Endothelial cell of umbilical vein (primary cell): Measurements from ENCODE around the gene CCP110. TPM values are rescaled to one million over a fixed set of nuclear protein-coding genes. Genes with fewer than 3 reads are reported as not detected.

ENCODE experiments used
- BruUV-seq: library from RNA; stranded (reverse); fragments of 400-500 nt; replicated peaks from 2 replicates; lab custom pipeline; 2021; lab: Mats Ljungman, UMichigan
- CTCF ChIA-PET: fragments of 300-600, 350-600 bp; sonication (Branson Sonifier 250); formaldehyde crosslinking; loops from one replicate; lab custom pipeline; 2021; ENCODE audit warnings: antibody characterized with exemption, inconsistent platforms; lab: Charles Lee
- POLR2A ChIA-PET: fragments of 300-600, 350-600 bp; sonication (Branson Sonifier 250); formaldehyde crosslinking; loops from one replicate; lab custom pipeline; 2021; ENCODE audit warnings: antibody characterized with exemption, inconsistent platforms; lab: Charles Lee
- DNase-seq: peaks from one replicate; pipeline ENCODE4 v3.0.0-alpha.2; 2011; ENCODE audit warnings: low read depth, low spot score
- FAIRE-seq: peaks from 2 replicates; lab custom pipeline; 2011; peaks lifted over from hg19 to GRCh38; lab: Jason Lieb, UNC
- H2AFZ ChIP-seq: 2 replicates; pipeline ENCODE4 v1.6.0; 2012; ENCODE audit warnings: low read depth, low read length, control low read depth, inconsistent platforms
- H3K27ac ChIP-seq: 2 replicates; pipeline ENCODE4 v1.5.1; 2011; ENCODE audit warnings: low read depth, mild to moderate bottlenecking, control low read depth, low read length, moderate library complexity; ENCODE audit not compliant: insufficient read depth
- H3K27me3 ChIP-seq, 2 experiments: 2 replicates each; pipeline versions ENCODE4 v1.6.0 to v1.6.1; 2011; ENCODE audit warnings: low read length in 2 of 2, mixed read lengths in 1 of 2; ENCODE audit not compliant: control insufficient read depth in 2 of 2, insufficient read depth in 2 of 2
- H3K36me3 ChIP-seq, 2 experiments: 2 replicates in 1 of 2; 3 replicates in 1 of 2; pipeline ENCODE4 v1.5.1; 2011; ENCODE audit warnings: low read length in 2 of 2, mild to moderate bottlenecking in 1 of 2, moderate library complexity in 1 of 2; ENCODE audit not compliant: control insufficient read depth in 2 of 2, insufficient read depth in 2 of 2; ENCODE audit errors: extremely low read depth in 1 of 2
- H3K4me1 ChIP-seq: 3 replicates; pipeline ENCODE4 v1.5.1; 2011; ENCODE audit warnings: mild to moderate bottlenecking, low read length; ENCODE audit not compliant: control insufficient read depth, insufficient read depth; ENCODE audit errors: extremely low read depth
- H3K4me2 ChIP-seq: 2 replicates; pipeline ENCODE4 v1.6.1; 2011; ENCODE audit warnings: low read length, control low read depth, mixed read lengths; ENCODE audit not compliant: insufficient read depth
- H3K4me3 ChIP-seq, 3 experiments: fragments of 200-600 bp in 1 of 3; sonication (generic), shearing (Covaris generic) in 1 of 3; replicated peaks in 1 of 3; 2 replicates each; pipeline ENCODE4 v1.5.1; 2011 to 2016; ENCODE audit warnings: control low read depth in 3 of 3, low read length in 3 of 3, mild to moderate bottlenecking in 2 of 3, inconsistent platforms in 1 of 3, low read depth in 1 of 3, moderate library complexity in 1 of 3; ENCODE audit not compliant: insufficient read depth in 1 of 3
- H3K79me2 ChIP-seq: 2 replicates; pipeline ENCODE4 v1.6.0; 2012; ENCODE audit warnings: low read length, inconsistent platforms; ENCODE audit not compliant: control insufficient read depth, insufficient read depth
- H3K9ac ChIP-seq: replicated peaks from 2 replicates; pipeline ENCODE3; 2011; ENCODE audit warnings: low read length, control low read depth; ENCODE audit not compliant: insufficient read depth; ENCODE audit errors: extremely low read depth
- H3K9me1 ChIP-seq: replicated peaks from 3 replicates; pipeline ENCODE4 v1.6.0; 2011; ENCODE audit warnings: mild to moderate bottlenecking, low read length; ENCODE audit not compliant: control insufficient read depth, insufficient read depth; ENCODE audit errors: extremely low read depth
- H3K9me3 ChIP-seq: replicated peaks from 2 replicates; pipeline ENCODE4 v1.5.1; 2012; ENCODE audit warnings: low read length, inconsistent platforms; ENCODE audit not compliant: control insufficient read depth, insufficient read depth
- H4K20me1 ChIP-seq: replicated peaks from 2 replicates; pipeline ENCODE3; 2011; ENCODE audit warnings: mild to moderate bottlenecking, low read length; ENCODE audit not compliant: control insufficient read depth, insufficient read depth; ENCODE audit errors: extremely low read depth
- GATA2 ChIP-seq: IDR thresholded peaks from 2 replicates; pipeline ENCODE4 v1.7.0; 2011; ENCODE audit warnings: low read depth, mild to moderate bottlenecking, moderate library complexity, mixed read lengths, low read length; ENCODE audit not compliant: insufficient read length, insufficient read depth
- JUN ChIP-seq: IDR thresholded peaks from 2 replicates; pipeline ENCODE4 v1.6.1; 2011; ENCODE audit warnings: borderline replicate concordance, low read depth; ENCODE audit not compliant: insufficient read length, insufficient read depth
- MYC ChIP-seq: IDR thresholded peaks from one replicate; pipeline ENCODE4 v1.6.1; 2011; ENCODE audit warnings: mild to moderate bottlenecking, low read depth, low read length
- POLR2A ChIP-seq: IDR thresholded peaks from 2 replicates; pipeline ENCODE4 v1.6.1; 2012; ENCODE audit warnings: low read depth, mild to moderate bottlenecking, control low read depth, low read length
- POLR2AphosphoS5 ChIP-seq: IDR thresholded peaks from 2 replicates; pipeline ENCODE4 v1.6.1; 2012; ENCODE audit warnings: low read depth, mild to moderate bottlenecking, control low read depth, low read length, moderate library complexity; ENCODE audit not compliant: insufficient read depth
- dilution Hi-C: fragments of 300-500 bp; cut with MboI; formaldehyde crosslinking; loops from one replicate; pipeline ENCODE4 v1.15.0; 2019; ENCODE audit warnings: low sequenced_read_pairs; ENCODE audit not compliant: extremely low pct_ligation_motif_present
- intact Hi-C: fragments of 100-400 bp; cut with micrococcal nuclease; formaldehyde crosslinking; loops from one replicate; pipeline ENCODE4 v1.10.0; 2022
- polyA plus RNA-seq, 4 experiments: library from polyadenylated mRNA; depleted of rRNA in 3 of 4; stranded (reverse) in 3 of 4; unstranded in 1 of 4; fragments of >200 nt; gene quantifications; 2 replicates each; pipeline versions ENCODE4 v1.2.1 to v1.2.3, GENCODE V29; 2011 to 2012; ENCODE audit warnings: missing spikeins in 1 of 4
- total RNA-seq: library from RNA; stranded (reverse); gene quantifications from 2 replicates; pipeline ENCODE4 v1.2.3, GENCODE V29; 2021
- TF ChIP-seq, protein P1 (sequence below), 2 donors: IDR thresholded peaks; 1 replicate in 1 of 2; 2 replicates in 1 of 2; pipeline ENCODE4 v1.5.1; 2011; ENCODE audit warnings: low read length in 2 of 2, mild to moderate bottlenecking in 2 of 2, moderate library complexity in 2 of 2, control low read depth in 1 of 2, inconsistent platforms in 1 of 2, low read depth in 1 of 2; ENCODE audit not compliant: insufficient read depth in 1 of 2; ENCODE audit errors: extremely low read depth in 1 of 2

CCP110 gene
- total and polyA plus RNA-seq, 2 donors (not counting 3 experiments of a cell fraction or from before 2014, with no cell fraction given), result 3.7 to 16.5 TPM

GRCh38 chr16:19601083-19601976, 77.6 kb downstream of the CCP110 start:
- no peak overlapping the region for H3K4me3 ChIP-seq
- dilution Hi-C loops, result no loop called here
- no peaks in the 10 kb centered on the region for H3K9me3 ChIP-seq
- no peak overlapping the region for H3K9ac ChIP-seq
- H3K9me1 ChIP-seq, result no peaks in the 10 kb centered on the region
- no TSS peak for BruUV-seq
- H2AFZ ChIP-seq, result no peak overlapping the region
- peak; percentile 82 for FAIRE-seq
- no peak overlapping the region for H3K27ac ChIP-seq
- intact Hi-C loops, result loop anchor here (1.0 to 10.0 kb wide), 4 partner anchors 43 to 285 kb away; partner anchors contain the start of genes IQCK and KNOP1
- ChIA-PET CTCF (interaction anchor here (0.5 to 13.1 kb wide), 51 partner anchors 8 to 785 kb away, joined by 3 to 251 read pairs (median 4); partner anchors contain the start of genes GPRC5B and VPS35L), POLR2A (interaction anchor here (1.0 kb wide), 1 partner anchor 285 kb away, joined by 4 read pairs; no protein-coding TSS in a partner anchor)
- H3K27me3 ChIP-seq, result no peaks in the 10 kb centered on the region
- peaks cover 5% of the 10 kb centered on the region for H3K4me1 ChIP-seq
- H3K36me3 ChIP-seq, result peaks cover 0 to 4% of the 10 kb centered on the region in 2 experiments
- peak; percentile 60 for DNase-seq
- no peaks in the 10 kb centered on the region for H4K20me1 ChIP-seq
- TF ChIP-seq POLR2AphosphoS5, result no peak
- TF ChIP-seq MYC, result no peak
- TF ChIP-seq JUN, result no peak
- no peak for TF ChIP-seq POLR2A
- TF ChIP-seq, protein P1, sequence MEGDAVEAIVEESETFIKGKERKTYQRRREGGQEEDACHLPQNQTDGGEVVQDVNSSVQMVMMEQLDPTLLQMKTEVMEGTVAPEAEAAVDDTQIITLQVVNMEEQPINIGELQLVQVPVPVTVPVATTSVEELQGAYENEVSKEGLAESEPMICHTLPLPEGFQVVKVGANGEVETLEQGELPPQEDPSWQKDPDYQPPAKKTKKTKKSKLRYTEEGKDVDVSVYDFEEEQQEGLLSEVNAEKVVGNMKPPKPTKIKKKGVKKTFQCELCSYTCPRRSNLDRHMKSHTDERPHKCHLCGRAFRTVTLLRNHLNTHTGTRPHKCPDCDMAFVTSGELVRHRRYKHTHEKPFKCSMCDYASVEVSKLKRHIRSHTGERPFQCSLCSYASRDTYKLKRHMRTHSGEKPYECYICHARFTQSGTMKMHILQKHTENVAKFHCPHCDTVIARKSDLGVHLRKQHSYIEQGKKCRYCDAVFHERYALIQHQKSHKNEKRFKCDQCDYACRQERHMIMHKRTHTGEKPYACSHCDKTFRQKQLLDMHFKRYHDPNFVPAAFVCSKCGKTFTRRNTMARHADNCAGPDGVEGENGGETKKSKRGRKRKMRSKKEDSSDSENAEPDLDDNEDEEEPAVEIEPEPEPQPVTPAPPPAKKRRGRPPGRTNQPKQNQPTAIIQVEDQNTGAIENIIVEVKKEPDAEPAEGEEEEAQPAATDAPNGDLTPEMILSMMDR (IDR thresholded peaks at IDR 0.05; ENCODE audit: extremely low read depth in 1 of 2, insufficient read depth in 1 of 2, low read depth in 1 of 2, low read length in 2 of 2), result peak; percentile 41 to 49
- TF ChIP-seq GATA2, result no peak
- H3K4me2 ChIP-seq, result no peak overlapping the region
- H3K79me2 ChIP-seq, result no peaks in the 10 kb centered on the region

Other genes with a start within 250 kb of the CCP110 start
- not detected in 2 replicates for gene CLEC19A, start 238.2 kb upstream of the CCP110 start, total RNA-seq
- not detected in 2 replicates for gene CLEC19A, start 238.2 kb upstream of the CCP110 start, polyA plus RNA-seq
- gene TMC5, start 106.1 kb upstream of the CCP110 start, total RNA-seq, result not detected in 2 replicates
- gene TMC5, start 106.1 kb upstream of the CCP110 start, polyA plus RNA-seq, result not detected in 2 replicates
- 50.5 and 51.5 TPM in 2 replicates for gene GDE1, start 1.8 kb upstream of the CCP110 start, total RNA-seq
- 32.9 and 34.9 TPM in 2 replicates for gene GDE1, start 1.8 kb upstream of the CCP110 start, polyA plus RNA-seq
- gene VPS35L, start 31.8 kb downstream of the CCP110 start, total RNA-seq, result 80.2 and 91.1 TPM in 2 replicates
- gene VPS35L, start 31.8 kb downstream of the CCP110 start, polyA plus RNA-seq, result 43.7 and 49.1 TPM in 2 replicates
- 33.5 and 43.2 TPM in 2 replicates for gene KNOP1, start 194.3 kb downstream of the CCP110 start, total RNA-seq
- gene KNOP1, start 194.3 kb downstream of the CCP110 start, polyA plus RNA-seq, result 5.1 and 6.7 TPM in 2 replicates
- 13.2 and 17.2 TPM in 2 replicates for gene IQCK, start 194.3 kb downstream of the CCP110 start, total RNA-seq
- gene IQCK, start 194.3 kb downstream of the CCP110 start, polyA plus RNA-seq, result 13.9 and 18.1 TPM in 2 replicates